Natural killer cell (primary cell): ENCODE data around the gene MRPS14. TPM values are rescaled to one million over a fixed set of nuclear protein-coding genes. Genes with fewer than 3 reads are reported as not detected.

ENCODE experiments used
- ATAC-seq, 3 donors: fragments of 150-1000 bp in 2 of 3; fragments of 200-7000 bp in 1 of 3; cut with Tn5 transposase; 1 replicate in 1 of 3; 2 replicates in 2 of 3; pipeline ENCODE4 v1.10.0; 2021; ENCODE audit warnings: mild to moderate bottlenecking in 2 of 3, moderate library complexity in 2 of 3
- DNase-seq, 2 donors: peaks; one replicate each; pipeline versions ENCODE4 v3.0.0 to v3.0.0-alpha.2; 2013 to 2021; ENCODE audit warnings: mixed read lengths in 1 of 2
- H3K27ac ChIP-seq: one replicate; pipeline ENCODE4 v1.5.1; 2013; ENCODE audit warnings: mild to moderate bottlenecking, low read length
- H3K27me3 ChIP-seq: one replicate; pipeline ENCODE4 v1.6.1; 2013; ENCODE audit warnings: low read length; ENCODE audit not compliant: control insufficient read depth, insufficient read depth
- H3K36me3 ChIP-seq: one replicate; pipeline ENCODE4 v1.6.1; 2013; ENCODE audit warnings: low read length; ENCODE audit not compliant: control insufficient read depth, insufficient read depth
- H3K4me1 ChIP-seq: one replicate; pipeline ENCODE4 v1.6.1; 2013; ENCODE audit warnings: low read length; ENCODE audit not compliant: control insufficient read depth, insufficient read depth
- H3K4me3 ChIP-seq: one replicate; pipeline ENCODE4 v1.5.1; 2013; ENCODE audit warnings: low read length
- H3K9me3 ChIP-seq: one replicate; pipeline ENCODE4 v1.6.1; 2013; ENCODE audit warnings: low read length; ENCODE audit not compliant: control insufficient read depth, insufficient read depth
- H3K27ac Mint-ChIP-seq, 2 donors: one replicate each; pipeline ENCODE4 v1.8.0; 2022; ENCODE audit warnings: mild to moderate bottlenecking in 2 of 2, mixed read lengths in 2 of 2, moderate library complexity in 1 of 2
- H3K27me3 Mint-ChIP-seq, 2 donors: one replicate each; pipeline ENCODE4 v1.8.0; 2022; ENCODE audit warnings: low read depth in 2 of 2, mixed read lengths in 2 of 2
- H3K36me3 Mint-ChIP-seq: one replicate; pipeline ENCODE4 v1.8.0; 2022; ENCODE audit warnings: mixed read lengths
- H3K4me1 Mint-ChIP-seq, 2 donors: one replicate each; pipeline ENCODE4 v1.8.0; 2022; ENCODE audit warnings: mixed read lengths in 2 of 2
- H3K4me3 Mint-ChIP-seq: one replicate; pipeline ENCODE4 v1.8.0; 2022; ENCODE audit warnings: mild to moderate bottlenecking, moderate library complexity, mixed read lengths
- H3K9me3 Mint-ChIP-seq, 2 donors: one replicate each; pipeline ENCODE4 v1.8.0; 2022; ENCODE audit warnings: mixed read lengths in 2 of 2
- whole genome bisulfite sequencing: methylation state at CpG from one replicate; pipeline ENCODE4 v1.1.7; 2013; ENCODE audit warnings: missing lambda C conversion rate; ENCODE audit not compliant: insufficient coverage; 5-methylcytosine and 5-hydroxymethylcytosine counted together
- intact Hi-C: fragments of 100-400 bp; cut with micrococcal nuclease; formaldehyde crosslinking; loops from one replicate; pipeline ENCODE4 v1.14.2; 2022
- total RNA-seq, 4 donors: library from RNA; stranded (reverse); fragments of 120-200 nt in 1 of 4; gene quantifications; one replicate each; pipeline versions ENCODE4 v1.2.3 to v1.2.4, GENCODE V29; 2013 to 2022
- TF ChIP-seq, protein P1 (sequence below): fragments of 200-600 bp; IDR thresholded peaks from one replicate; pipeline ENCODE4 v1.8.0; 2022; ENCODE audit warnings: antibody characterized with exemption

The MRPS14 gene
- total RNA-seq, 3 donors from 2014 or later (not counting 1 experiment from before 2014, with no cell fraction given), result 11.5 to 13.2 (median 12.0) TPM

DNA sequence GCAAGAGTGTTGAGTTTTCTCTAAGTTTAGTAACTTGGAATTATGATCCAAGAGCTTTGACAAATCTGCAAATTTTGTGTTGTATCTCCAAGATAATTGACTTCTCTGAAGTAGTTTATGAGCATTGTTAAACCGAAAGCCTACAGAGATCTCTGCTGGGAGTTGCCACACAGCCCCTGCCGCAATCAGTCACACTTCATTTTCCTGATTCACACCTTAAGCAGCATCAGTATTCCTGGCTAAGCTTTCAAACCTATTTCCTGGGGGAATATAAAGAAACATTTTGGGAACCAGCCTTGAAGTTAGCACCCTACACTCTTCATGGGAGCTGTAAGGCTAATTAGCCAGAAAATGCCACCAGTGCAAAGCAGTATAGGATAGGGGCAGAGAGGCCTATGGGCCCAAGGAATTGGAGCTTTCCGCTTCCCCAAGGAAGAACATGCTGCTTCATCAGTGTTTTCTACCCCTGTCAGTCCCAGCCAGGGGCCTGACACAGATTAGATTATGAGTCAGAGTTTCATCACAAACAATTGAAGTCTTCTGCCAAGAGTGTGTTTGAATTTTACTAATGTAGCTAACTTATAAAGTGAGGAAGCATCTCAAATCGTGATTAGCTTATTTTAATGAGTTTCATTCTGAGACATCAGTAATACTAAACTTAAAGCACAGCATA is 46.7 kb downstream of the MRPS14 start:
- no peak overlapping the region for H3K27ac Mint-ChIP-seq
- WGBS, result 93% methylated on average over 3 of the region's 4 CpGs
- Histone ChIP-seq H3K4me1 (peaks cover 5% of the 10 kb centered on the region), H3K36me3 (peaks cover 53% of the 10 kb centered on the region), H3K27ac (no peak overlapping the region), H3K4me3 (no peak overlapping the region), H3K9me3 (no peaks in the 10 kb centered on the region), H3K27me3 (no peaks in the 10 kb centered on the region)
- no peaks in the 10 kb centered on the region for H3K27me3 Mint-ChIP-seq
- H3K4me3 Mint-ChIP-seq, result no peak overlapping the region
- ATAC-seq (no peak), DNase-seq (no peak)
- TF ChIP-seq, protein P1, sequence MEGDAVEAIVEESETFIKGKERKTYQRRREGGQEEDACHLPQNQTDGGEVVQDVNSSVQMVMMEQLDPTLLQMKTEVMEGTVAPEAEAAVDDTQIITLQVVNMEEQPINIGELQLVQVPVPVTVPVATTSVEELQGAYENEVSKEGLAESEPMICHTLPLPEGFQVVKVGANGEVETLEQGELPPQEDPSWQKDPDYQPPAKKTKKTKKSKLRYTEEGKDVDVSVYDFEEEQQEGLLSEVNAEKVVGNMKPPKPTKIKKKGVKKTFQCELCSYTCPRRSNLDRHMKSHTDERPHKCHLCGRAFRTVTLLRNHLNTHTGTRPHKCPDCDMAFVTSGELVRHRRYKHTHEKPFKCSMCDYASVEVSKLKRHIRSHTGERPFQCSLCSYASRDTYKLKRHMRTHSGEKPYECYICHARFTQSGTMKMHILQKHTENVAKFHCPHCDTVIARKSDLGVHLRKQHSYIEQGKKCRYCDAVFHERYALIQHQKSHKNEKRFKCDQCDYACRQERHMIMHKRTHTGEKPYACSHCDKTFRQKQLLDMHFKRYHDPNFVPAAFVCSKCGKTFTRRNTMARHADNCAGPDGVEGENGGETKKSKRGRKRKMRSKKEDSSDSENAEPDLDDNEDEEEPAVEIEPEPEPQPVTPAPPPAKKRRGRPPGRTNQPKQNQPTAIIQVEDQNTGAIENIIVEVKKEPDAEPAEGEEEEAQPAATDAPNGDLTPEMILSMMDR, result no peak
- H3K36me3 Mint-ChIP-seq, result peaks cover 17% of the 10 kb centered on the region
- H3K9me3 Mint-ChIP-seq, result no peaks in the 10 kb centered on the region
- peaks cover 22 to 25% of the 10 kb centered on the region in 2 donors for H3K4me1 Mint-ChIP-seq
- intact Hi-C loops, result no loop called here

DNA sequence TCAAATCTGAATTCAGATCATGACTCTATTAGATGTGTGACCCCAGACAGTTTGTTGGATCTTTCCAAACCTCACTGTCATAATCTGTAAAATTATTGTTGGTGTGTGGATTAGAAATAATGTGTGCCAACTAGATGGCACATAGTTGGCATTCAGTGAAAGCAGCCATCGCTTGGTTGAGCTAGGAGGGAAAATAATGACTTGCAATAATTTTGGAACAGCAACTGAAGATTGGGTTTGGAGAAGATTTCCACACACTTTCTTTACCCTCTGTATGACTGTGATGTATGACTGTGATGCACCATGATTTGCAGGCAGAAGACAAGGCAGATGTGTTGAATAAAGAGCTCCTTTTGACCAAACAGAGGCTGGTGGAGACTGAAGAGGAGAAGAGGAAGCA is 47.5 kb downstream of the MRPS14 start:
- no peak overlapping the region for H3K4me3 Mint-ChIP-seq
- intact Hi-C loops, result no loop called here
- DNase-seq (no peak), ATAC-seq (no peak)
- H3K27ac Mint-ChIP-seq, result peak overlapping the region; percentile 5 to 33
- Histone ChIP-seq H3K36me3 (peaks cover 48% of the 10 kb centered on the region), H3K27ac (no peak overlapping the region), H3K4me1 (peaks cover 10% of the 10 kb centered on the region), H3K9me3 (no peaks in the 10 kb centered on the region), H3K4me3 (no peak overlapping the region), H3K27me3 (no peaks in the 10 kb centered on the region)
- peaks cover 27 to 29% of the 10 kb centered on the region in 2 donors for H3K4me1 Mint-ChIP-seq
- no peaks in the 10 kb centered on the region for H3K9me3 Mint-ChIP-seq
- no peaks in the 10 kb centered on the region for H3K27me3 Mint-ChIP-seq
- H3K36me3 Mint-ChIP-seq, result peaks cover 17% of the 10 kb centered on the region
- 93% methylated on average over 1 of the region's 1 CpG for WGBS
- TF ChIP-seq, protein P1, result no peak

DNA sequence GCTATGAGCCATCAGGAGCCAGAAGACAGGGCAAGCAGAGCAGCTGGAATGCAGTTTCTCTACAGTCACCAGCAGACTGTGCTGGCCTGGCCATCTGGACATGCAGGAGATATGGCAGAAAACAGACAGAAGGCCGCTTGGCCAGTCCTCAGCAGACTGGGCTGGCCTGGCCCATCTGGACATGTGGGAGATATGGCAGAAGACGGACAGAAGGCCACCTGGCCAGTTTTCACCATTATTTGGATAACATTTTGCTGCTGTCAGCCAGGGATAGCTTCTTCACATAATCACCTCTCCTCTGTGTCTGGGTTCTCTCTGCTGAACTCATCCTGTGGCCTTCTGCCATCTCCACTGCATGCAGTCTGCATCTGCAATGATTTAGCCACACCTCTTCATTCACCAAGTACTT is 48.5 kb downstream of the MRPS14 start:
- 98% methylated on average over 2 of the region's 2 CpGs for WGBS
- ATAC-seq, result no peak
- no peaks in the 10 kb centered on the region for H3K9me3 Mint-ChIP-seq
- no peak for DNase-seq
- TF ChIP-seq, protein P1, result no peak
- H3K4me1 Mint-ChIP-seq, result peaks cover 35 to 37% of the 10 kb centered on the region in 2 donors
- Histone ChIP-seq H3K4me3 (no peak overlapping the region), H3K27ac (no peak overlapping the region), H3K36me3 (peaks cover 39% of the 10 kb centered on the region), H3K9me3 (no peaks in the 10 kb centered on the region), H3K27me3 (no peaks in the 10 kb centered on the region), H3K4me1 (peaks cover 11% of the 10 kb centered on the region)
- intact Hi-C loops, result no loop called here
- no peaks in the 10 kb centered on the region for H3K27me3 Mint-ChIP-seq
- H3K27ac Mint-ChIP-seq, result peak overlapping the region in 1 of 2 donors; percentile 33
- H3K4me3 Mint-ChIP-seq, result no peak overlapping the region
- peaks cover 17% of the 10 kb centered on the region for H3K36me3 Mint-ChIP-seq

DNA sequence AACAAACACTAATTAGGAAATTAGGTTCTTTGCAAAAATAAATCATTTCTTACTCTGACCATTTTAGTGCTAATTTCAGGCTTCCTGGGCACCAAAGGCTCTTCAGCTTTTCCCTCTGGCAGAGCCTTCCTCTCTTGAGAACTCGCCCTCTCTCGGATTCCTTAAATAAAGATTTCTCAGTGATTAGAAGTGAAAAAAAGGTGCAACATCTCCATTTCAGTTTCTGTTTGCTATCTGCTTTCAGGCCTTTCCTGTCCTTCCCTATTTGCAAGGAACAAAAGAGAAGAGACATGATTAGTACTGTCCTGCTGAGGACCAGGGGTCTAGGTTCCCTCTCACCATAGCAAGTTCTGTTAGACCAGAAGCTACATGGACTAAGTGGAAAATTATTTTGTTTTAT is 51.3 kb downstream of the MRPS14 start:
- DNase-seq (no peak), ATAC-seq (no peak)
- intact Hi-C loops, result no loop called here
- TF ChIP-seq, protein P1, result no peak
- peak overlapping the region; percentile 75 for H3K4me3 Mint-ChIP-seq
- no CpG with 5 or more reads among the region's 2 CpGs for WGBS
- Histone ChIP-seq H3K4me3 (no peak overlapping the region), H3K27ac (no peak overlapping the region), H3K9me3 (no peaks in the 10 kb centered on the region), H3K27me3 (no peaks in the 10 kb centered on the region), H3K4me1 (peaks cover 31% of the 10 kb centered on the region), H3K36me3 (peaks cover 20% of the 10 kb centered on the region)
- H3K9me3 Mint-ChIP-seq, result no peaks in the 10 kb centered on the region
- H3K4me1 Mint-ChIP-seq, result peaks cover 50 to 62% of the 10 kb centered on the region in 2 donors
- H3K27me3 Mint-ChIP-seq, result no peaks in the 10 kb centered on the region
- H3K27ac Mint-ChIP-seq, result peak overlapping the region; percentile 79 to 83
- peaks cover 11% of the 10 kb centered on the region for H3K36me3 Mint-ChIP-seq
